ENCODE results near the gene WWTR1. TPM values are rescaled to one million over a fixed set of nuclear protein-coding genes. Genes with fewer than 3 reads are reported as not detected.

Gene WWTR1
- total RNA-seq, 1 experiment from 2014 or later, result 79.7 TPM

DNA sequence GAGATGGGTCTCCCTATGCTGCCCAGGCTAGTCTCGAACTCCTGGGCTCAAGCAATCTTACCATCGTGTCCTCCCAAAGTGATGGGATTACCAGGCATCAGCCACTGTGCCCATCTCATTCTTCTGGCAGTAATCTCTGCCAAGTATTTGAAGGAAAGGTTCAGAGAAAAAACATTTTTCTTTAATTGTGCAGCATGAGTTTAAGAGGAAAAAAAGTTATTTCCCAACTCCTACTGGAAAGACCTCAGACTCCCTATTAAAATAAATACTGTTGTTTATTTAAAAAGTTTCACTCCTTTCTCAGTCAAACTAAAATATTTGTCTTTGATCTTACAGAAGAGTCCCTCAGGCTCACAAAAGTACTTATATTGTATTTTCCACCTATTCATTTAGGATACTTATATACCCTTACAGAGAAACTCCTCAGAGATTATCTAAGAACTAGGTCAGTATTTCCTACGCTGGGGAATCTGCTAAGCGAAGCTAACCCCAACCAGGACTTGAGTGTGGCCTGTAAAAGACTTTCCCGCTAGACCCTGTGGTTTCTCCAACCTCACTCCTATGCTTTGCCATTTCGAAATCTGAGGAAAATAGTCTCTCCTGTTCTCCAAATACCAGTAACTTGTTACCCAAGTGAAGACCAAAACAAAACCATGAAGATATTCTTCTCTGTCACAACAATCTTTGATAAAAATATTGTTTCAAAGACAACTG, 28.7 kb downstream of the WWTR1 start:
- Histone ChIP-seq H4K20me1 (ENCODE audit: low read length) (peaks cover 49% of the 10 kb centered on the region), H3K79me2 (ENCODE audit: low read length) (peaks cover 97% of the 10 kb centered on the region), H3K9me2 (replicated peaks; ENCODE audit: low read length) (no peaks in the 10 kb centered on the region), H2AFZ (ENCODE audit: low read length) (no peak overlapping the region), H3K4me2 (ENCODE audit: low read length) (no peak overlapping the region), H3K36me3 (ENCODE audit: low read depth, low read length) (peaks cover 35% of the 10 kb centered on the region), H3K4me1 (ENCODE audit: insufficient read depth, low read length) (peaks cover 5% of the 10 kb centered on the region; the same call in 1 of the 2 replicates), H3K27ac (ENCODE audit: low read length) (no peak overlapping the region), H3K9ac (ENCODE audit: low read length) (no peak overlapping the region), H3K4me3 (ENCODE audit: low read length) (no peak overlapping the region), H3K9me3 (ENCODE audit: low read length) (no peaks in the 10 kb centered on the region), H3K27me3 (ENCODE audit: low read length) (no peaks in the 10 kb centered on the region), H3F3A (ENCODE audit: low read length, unreplicated experiment) (no peaks in the 10 kb centered on the region)
- intact Hi-C loops (cut with micrococcal nuclease), result no loop called here
- BruUV-seq (replicated peaks), result no TSS peak
- DNase-seq, result no peak
- ATAC-seq, result no peak
- TF ChIP-seq EZH2 (IDR thresholded peaks at IDR 0.05; ENCODE audit: low read length, unreplicated experiment), result no peak
- no peak for TF ChIP-seq EZH2phosphoT487 (IDR thresholded peaks at IDR 0.05; ENCODE audit: borderline replicate concordance, low read length)
- TF ChIP-seq, protein P1, sequence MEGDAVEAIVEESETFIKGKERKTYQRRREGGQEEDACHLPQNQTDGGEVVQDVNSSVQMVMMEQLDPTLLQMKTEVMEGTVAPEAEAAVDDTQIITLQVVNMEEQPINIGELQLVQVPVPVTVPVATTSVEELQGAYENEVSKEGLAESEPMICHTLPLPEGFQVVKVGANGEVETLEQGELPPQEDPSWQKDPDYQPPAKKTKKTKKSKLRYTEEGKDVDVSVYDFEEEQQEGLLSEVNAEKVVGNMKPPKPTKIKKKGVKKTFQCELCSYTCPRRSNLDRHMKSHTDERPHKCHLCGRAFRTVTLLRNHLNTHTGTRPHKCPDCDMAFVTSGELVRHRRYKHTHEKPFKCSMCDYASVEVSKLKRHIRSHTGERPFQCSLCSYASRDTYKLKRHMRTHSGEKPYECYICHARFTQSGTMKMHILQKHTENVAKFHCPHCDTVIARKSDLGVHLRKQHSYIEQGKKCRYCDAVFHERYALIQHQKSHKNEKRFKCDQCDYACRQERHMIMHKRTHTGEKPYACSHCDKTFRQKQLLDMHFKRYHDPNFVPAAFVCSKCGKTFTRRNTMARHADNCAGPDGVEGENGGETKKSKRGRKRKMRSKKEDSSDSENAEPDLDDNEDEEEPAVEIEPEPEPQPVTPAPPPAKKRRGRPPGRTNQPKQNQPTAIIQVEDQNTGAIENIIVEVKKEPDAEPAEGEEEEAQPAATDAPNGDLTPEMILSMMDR (conservative IDR thresholded peaks at IDR 0.05; ENCODE audit: low read depth, low read length), result no peak
- ChIA-PET CTCF (no interaction called here), POLR2A (ENCODE audit: unreplicated experiment) (no interaction called here)

DNA sequence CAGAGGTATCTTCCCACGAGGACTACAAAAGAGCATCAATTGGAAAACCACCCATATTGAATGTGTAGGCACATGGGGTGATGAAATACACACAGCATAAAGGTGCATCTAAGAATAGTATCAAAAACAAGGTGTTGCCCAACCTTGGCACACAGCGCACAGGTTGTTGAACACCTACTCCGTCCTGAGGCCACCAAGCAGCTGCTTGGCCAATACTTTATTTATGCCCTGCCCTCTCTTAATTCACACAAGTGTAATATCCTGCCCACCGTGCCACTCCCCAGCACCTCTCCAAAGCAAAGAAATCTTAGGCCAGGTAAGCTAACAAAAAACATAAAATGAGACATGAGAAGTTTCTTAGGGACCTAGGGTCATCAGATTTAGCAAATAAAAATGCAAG, 31.2 kb downstream of the WWTR1 start:
- no peak overlapping the region for H2AFZ ChIP-seq (ENCODE audit: low read length)
- H3K36me3 ChIP-seq (ENCODE audit: low read depth, low read length), result peaks cover 22% of the 10 kb centered on the region
- DNase-seq (no peak), ATAC-seq (no peak)
- H3K27me3 ChIP-seq (ENCODE audit: low read length), result no peaks in the 10 kb centered on the region
- H3F3A ChIP-seq (ENCODE audit: low read length, unreplicated experiment), result no peaks in the 10 kb centered on the region
- CTCF ChIA-PET, result no interaction called here
- H3K9me3 ChIP-seq (ENCODE audit: low read length), result no peaks in the 10 kb centered on the region
- no peaks in the 10 kb centered on the region for H3K9me2 ChIP-seq (replicated peaks; ENCODE audit: low read length)
- H3K4me3 ChIP-seq (ENCODE audit: low read length), result no peak overlapping the region
- POLR2A ChIA-PET (ENCODE audit: unreplicated experiment), result no interaction called here
- H3K4me1 ChIP-seq (ENCODE audit: insufficient read depth, low read length), result peaks cover 9% of the 10 kb centered on the region
- H4K20me1 ChIP-seq (ENCODE audit: low read length), result peaks cover 36% of the 10 kb centered on the region; the same call in 1 of the 2 replicates
- no peak overlapping the region for H3K27ac ChIP-seq (ENCODE audit: low read length)
- intact Hi-C loops (cut with micrococcal nuclease), result no loop called here
- no peak for TF ChIP-seq EZH2 (IDR thresholded peaks at IDR 0.05; ENCODE audit: low read length, unreplicated experiment)
- TF ChIP-seq, protein P1 (conservative IDR thresholded peaks at IDR 0.05; ENCODE audit: low read depth, low read length), result no peak
- no peak for TF ChIP-seq EZH2phosphoT487 (IDR thresholded peaks at IDR 0.05; ENCODE audit: borderline replicate concordance, low read length)
- no peak overlapping the region for H3K4me2 ChIP-seq (ENCODE audit: low read length)
- H3K79me2 ChIP-seq (ENCODE audit: low read length), result peaks cover 96% of the 10 kb centered on the region
- BruUV-seq (replicated peaks), result no TSS peak
- H3K9ac ChIP-seq (ENCODE audit: low read length), result no peak overlapping the region

DNA sequence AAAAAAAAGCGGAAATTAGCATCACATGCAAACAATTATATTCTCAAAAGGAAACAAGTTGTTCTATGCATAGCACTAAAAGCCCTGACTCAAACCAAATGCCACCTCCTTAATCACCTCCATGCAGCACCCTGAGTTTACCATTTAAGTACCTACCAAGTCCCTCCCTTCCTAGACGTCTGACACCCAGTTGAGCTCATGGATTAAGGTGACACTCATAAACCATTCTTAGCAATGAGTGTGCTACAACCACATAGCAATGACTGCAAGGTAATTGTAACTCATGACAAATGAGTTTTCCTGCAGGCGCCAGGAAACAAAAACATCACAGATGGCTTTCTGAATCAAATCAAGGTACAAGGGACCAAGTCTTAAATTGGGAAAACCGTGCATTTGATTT, 32.0 kb downstream of the WWTR1 start:
- H3K9me2 ChIP-seq (replicated peaks; ENCODE audit: low read length), result no peaks in the 10 kb centered on the region
- no peak overlapping the region for H3K4me3 ChIP-seq (ENCODE audit: low read length)
- H4K20me1 ChIP-seq (ENCODE audit: low read length), result peaks cover 40% of the 10 kb centered on the region
- ChIA-PET POLR2A (ENCODE audit: unreplicated experiment) (no interaction called here), CTCF (no interaction called here)
- H3K79me2 ChIP-seq (ENCODE audit: low read length), result peaks cover 96% of the 10 kb centered on the region
- peaks cover 18% of the 10 kb centered on the region for H3K4me1 ChIP-seq (ENCODE audit: insufficient read depth, low read length)
- no peaks in the 10 kb centered on the region for H3F3A ChIP-seq (ENCODE audit: low read length, unreplicated experiment)
- peaks cover 24% of the 10 kb centered on the region for H3K36me3 ChIP-seq (ENCODE audit: low read depth, low read length)
- H3K27me3 ChIP-seq (ENCODE audit: low read length), result no peaks in the 10 kb centered on the region
- intact Hi-C loops (cut with micrococcal nuclease), result no loop called here
- no peak for ATAC-seq
- H3K4me2 ChIP-seq (ENCODE audit: low read length), result no peak overlapping the region
- TF ChIP-seq EZH2phosphoT487 (IDR thresholded peaks at IDR 0.05; ENCODE audit: borderline replicate concordance, low read length) (no peak), EZH2 (IDR thresholded peaks at IDR 0.05; ENCODE audit: low read length, unreplicated experiment) (no peak)
- TF ChIP-seq, protein P1 (conservative IDR thresholded peaks at IDR 0.05; ENCODE audit: low read depth, low read length), result no peak
- no peak for DNase-seq
- H3K27ac ChIP-seq (ENCODE audit: low read length), result no peak overlapping the region
- no TSS peak for BruUV-seq (replicated peaks)
- no peak overlapping the region for H3K9ac ChIP-seq (ENCODE audit: low read length)
- H3K9me3 ChIP-seq (ENCODE audit: low read length), result no peaks in the 10 kb centered on the region
- H2AFZ ChIP-seq (ENCODE audit: low read length), result no peak overlapping the region

All from PC-3 (cell line).